ENCODE measurements around the gene ZNF236. TPM values are rescaled to one million over a fixed set of nuclear protein-coding genes. Genes with fewer than 3 reads are reported as not detected.

The ZNF236 gene
- polyA plus RNA-seq, 1 donor from 2014 or later: 7.7 TPM

GRCh38 chr18:76817888-76818611 is 4.3 kb upstream of the ZNF236 start:
- Histone ChIP-seq H2AFZ (ENCODE audit: low read depth, low read length) (no peak overlapping the region), H3K9ac (ENCODE audit: low read length) (no peak overlapping the region), H4K20me1 (ENCODE audit: insufficient read depth) (no peaks in the 10 kb centered on the region), H3F3A (ENCODE audit: insufficient read depth, low read length, poor library complexity, severe bottlenecking) (no peaks in the 10 kb centered on the region), H3K9me2 (ENCODE audit: insufficient read depth, low read length) (no peaks in the 10 kb centered on the region), H3K9me3 (ENCODE audit: low read length) (no peaks in the 10 kb centered on the region), H3K27ac (ENCODE audit: low read length) (no peak overlapping the region), H3K4me2 (ENCODE audit: low read length) (no peak overlapping the region), H3K27me3 (ENCODE audit: insufficient read depth, low read depth, low read length) (no peaks in the 10 kb centered on the region), H3K4me3 (ENCODE audit: low read length) (no peak overlapping the region), H3K79me2 (replicated peaks; ENCODE audit: insufficient read depth, low read length) (peaks cover 30% of the 10 kb centered on the region), H3K36me3 (ENCODE audit: insufficient read depth, low read length) (peaks cover 8% of the 10 kb centered on the region)
- no peak for TF ChIP-seq EP300 (conservative IDR thresholded peaks at IDR 0.05; ENCODE audit: poor library complexity, severe bottlenecking)
- TF ChIP-seq EZH2 (IDR thresholded peaks at IDR 0.05; ENCODE audit: borderline replicate concordance, insufficient read depth, low read length, poor library complexity, severe bottlenecking): no peak
- TF ChIP-seq POLR2AphosphoS5 (IDR thresholded peaks at IDR 0.05): no peak
- TF ChIP-seq RAD21 (conservative IDR thresholded peaks at IDR 0.05): no peak

- Histone ChIP-seq H3K27ac (ENCODE audit: low read length) (no peak overlapping the region), H3K79me2 (replicated peaks; ENCODE audit: insufficient read depth, low read length) (peaks cover 35% of the 10 kb centered on the region), H3K9me2 (ENCODE audit: insufficient read depth, low read length) (no peaks in the 10 kb centered on the region), H3F3A (ENCODE audit: insufficient read depth, low read length, poor library complexity, severe bottlenecking) (no peaks in the 10 kb centered on the region), H3K9ac (ENCODE audit: low read length) (no peak overlapping the region), H3K4me2 (ENCODE audit: low read length) (no peak overlapping the region), H3K9me3 (ENCODE audit: low read length) (no peaks in the 10 kb centered on the region), H4K20me1 (ENCODE audit: insufficient read depth) (no peaks in the 10 kb centered on the region), H3K4me3 (ENCODE audit: low read length) (peak overlapping the region; percentile 25), H2AFZ (ENCODE audit: low read depth, low read length) (no peak overlapping the region), H3K27me3 (ENCODE audit: insufficient read depth, low read depth, low read length) (no peaks in the 10 kb centered on the region), H3K36me3 (ENCODE audit: insufficient read depth, low read length) (peaks cover 8% of the 10 kb centered on the region)
- TF ChIP-seq POLR2AphosphoS5 (IDR thresholded peaks at IDR 0.05) (no peak), MXI1 (conservative IDR thresholded peaks at IDR 0.05; ENCODE audit: poor library complexity, severe bottlenecking) (no peak), CTCF (IDR thresholded peaks at IDR 0.05; ENCODE audit: poor library complexity, severe bottlenecking) (no peak), EP300 (conservative IDR thresholded peaks at IDR 0.05; ENCODE audit: poor library complexity, severe bottlenecking) (no peak), SMC3 (conservative IDR thresholded peaks at IDR 0.05; ENCODE audit: poor library complexity) (no peak), EZH2 (IDR thresholded peaks at IDR 0.05; ENCODE audit: borderline replicate concordance, insufficient read depth, low read length, poor library complexity, severe bottlenecking) (no peak)
These were observed 2.8 kb upstream of the ZNF236 start for GRCh38 chr18:76819411-76820136.

GRCh38 chr18:76821356-76821874 is 942 bp upstream of the ZNF236 start:
- H3K79me2 ChIP-seq (replicated peaks; ENCODE audit: insufficient read depth, low read length): peaks cover 35% of the 10 kb centered on the region
- no peaks in the 10 kb centered on the region for H3K27me3 ChIP-seq (ENCODE audit: insufficient read depth, low read depth, low read length)
- peak overlapping the region; percentile 99 for H3K4me3 ChIP-seq (ENCODE audit: low read length)
- peak overlapping the region; percentile 92 for H3K4me2 ChIP-seq (ENCODE audit: low read length)
- no peaks in the 10 kb centered on the region for H3K9me2 ChIP-seq (ENCODE audit: insufficient read depth, low read length)
- H2AFZ ChIP-seq (ENCODE audit: low read depth, low read length): peak overlapping the region; percentile 65
- H3K36me3 ChIP-seq (ENCODE audit: insufficient read depth, low read length): peaks cover 8% of the 10 kb centered on the region
- H4K20me1 ChIP-seq (ENCODE audit: insufficient read depth): no peaks in the 10 kb centered on the region
- H3K27ac ChIP-seq (ENCODE audit: low read length): peak overlapping the region; percentile 82
- no peaks in the 10 kb centered on the region for H3F3A ChIP-seq (ENCODE audit: insufficient read depth, low read length, poor library complexity, severe bottlenecking)
- no peaks in the 10 kb centered on the region for H3K9me3 ChIP-seq (ENCODE audit: low read length)
- peak overlapping the region; percentile 88 for H3K9ac ChIP-seq (ENCODE audit: low read length)
- TF ChIP-seq EZH2 (IDR thresholded peaks at IDR 0.05; ENCODE audit: borderline replicate concordance, insufficient read depth, low read length, poor library complexity, severe bottlenecking): no peak

Measured in neural cell (in vitro differentiated cells).